Gastrocnemius medialis (tissue), 4 donors: ENCODE results near the gene DNASE1L1.

Source experiments
- CTCF ChIP-seq, 5 experiments: fragments of 450-650 bp in 3 of 5; fragments of 200-600 bp in 2 of 5; sonication (generic) in 2 of 5; IDR thresholded peaks in 4 of 5; conservative IDR thresholded peaks in 1 of 5; 1 replicate in 4 of 5; 2 replicates in 1 of 5; pipeline ENCODE4 v1.5.1; 2016 to 2019; ENCODE audit warnings: antibody characterized with exemption in 5 of 5, mild to moderate bottlenecking in 3 of 5, moderate library complexity in 3 of 5
- POLR2A ChIP-seq, 2 donors: fragments of 450-650 bp; IDR thresholded peaks; one replicate each; pipeline ENCODE4 v1.6.1; 2017; ENCODE audit warnings: antibody characterized with exemption in 2 of 2, mild to moderate bottlenecking in 2 of 2, moderate library complexity in 2 of 2

GRCh38 chrX:154403858-154404257 is 5.2 kb downstream of the DNASE1L1 start:
- TF ChIP-seq CTCF (IDR thresholded peaks at IDR 0.05 in 4 of 5, conservative IDR thresholded peaks at IDR 0.05 in 1 of 5) (no peak), POLR2A (IDR thresholded peaks at IDR 0.05) (no peak)
